K562 (cell line): ENCODE results near the gene IMMP2L. TPM values are rescaled to one million over a fixed set of nuclear protein-coding genes. Genes with fewer than 3 reads are reported as not detected.

ENCODE experiments used
- ATAC-seq: fragments of 200-7000 bp; cut with Tn5 transposase; 3 replicates; pipeline ENCODE4 v1.9.1; 2020; ENCODE audit warnings: moderate library complexity
- BruUV-seq: library from RNA; stranded (reverse); fragments of 400-500 nt; replicated peaks from 2 replicates; lab custom pipeline; 2021; lab: Mats Ljungman, UMichigan
- CTCF ChIA-PET: fragments of 300-600 bp; formaldehyde crosslinking; extraction: SDS; loops from one replicate; lab custom pipeline; 2021; ENCODE audit warnings: low intra/inter-chr PET ratio; lab: Yijun Ruan, JAX
- POLR2A ChIA-PET: fragments of 300-600, 350-650 bp; sonication (Branson Sonifier 250); formaldehyde crosslinking; extraction: SDS; loops from one replicate; lab custom pipeline; 2021; ENCODE audit warnings: antibody characterized with exemption, inconsistent platforms; lab: Yijun Ruan, JAX
- DNase-seq, 4 experiments: peaks; one replicate each; pipeline versions ENCODE4 v3.0.0 to v3.0.0-alpha.2; 2011 to 2018; ENCODE audit warnings: low spot score in 3 of 4, mixed read lengths in 3 of 4; ENCODE audit errors: extremely low read depth in 1 of 4
- FAIRE-seq: peaks from 2 replicates; lab custom pipeline; 2011; peaks lifted over from hg19 to GRCh38; lab: Jason Lieb, UNC
- H2AFZ ChIP-seq: 2 replicates; pipeline ENCODE4 v1.6.0; 2011; ENCODE audit warnings: low read depth, low read length, control low read depth, inconsistent platforms
- H3K27ac ChIP-seq: fragments of 200-600 bp; 3 replicates; pipeline ENCODE4 v1.8.0; 2011; ENCODE audit warnings: low read depth, mild to moderate bottlenecking, control low read depth, inconsistent platforms, low read length, moderate library complexity, mixed read lengths; ENCODE audit errors: extremely low read depth
- H3K27me3 ChIP-seq, 2 experiments: fragments of 300-600 bp in 1 of 2; 2 replicates in 1 of 2; 3 replicates in 1 of 2; pipeline versions ENCODE4 v1.6.0 to v1.8.0; 2011; ENCODE audit warnings: inconsistent platforms in 2 of 2, low read length in 2 of 2, mild to moderate bottlenecking in 1 of 2, mixed read lengths in 1 of 2, moderate library complexity in 1 of 2; ENCODE audit not compliant: control insufficient read depth in 2 of 2, insufficient read depth in 2 of 2
- H3K36me3 ChIP-seq: fragments of 300-600 bp; 3 replicates; pipeline ENCODE4 v1.8.0; 2011; ENCODE audit warnings: mild to moderate bottlenecking, low read length, inconsistent platforms; ENCODE audit not compliant: control insufficient read depth, insufficient read depth
- H3K4me1 ChIP-seq, 2 experiments: fragments of 200-600 bp in 1 of 2; replicated peaks in 1 of 2; 2 replicates in 1 of 2; 3 replicates in 1 of 2; pipeline versions ENCODE4 v1.5.1 to v1.8.0; 2011; ENCODE audit warnings: inconsistent platforms in 2 of 2, low read length in 2 of 2, mild to moderate bottlenecking in 1 of 2, mixed read lengths in 1 of 2, moderate library complexity in 1 of 2; ENCODE audit not compliant: control insufficient read depth in 2 of 2, insufficient read depth in 2 of 2
- H3K4me2 ChIP-seq: 2 replicates; pipeline ENCODE4 v1.6.1; 2011; ENCODE audit warnings: low read length, control low read depth, inconsistent platforms, mixed read lengths; ENCODE audit not compliant: insufficient read depth
- H3K4me3 ChIP-seq: fragments of 200-600 bp; sonication (generic), shearing (Covaris generic); 2 replicates; pipeline ENCODE4 v1.5.1; 2016; ENCODE audit warnings: control low read depth, inconsistent platforms
- H3K79me2 ChIP-seq: fragments of 200-600 bp; 3 replicates; pipeline ENCODE4 v1.8.0; 2011; ENCODE audit warnings: low read length, inconsistent platforms; ENCODE audit not compliant: control insufficient read depth, insufficient read depth
- H3K9ac ChIP-seq, 2 experiments: 2 replicates each; pipeline versions ENCODE4 v1.6.0 to v1.6.1; 2011; ENCODE audit warnings: low read depth in 2 of 2, low read length in 2 of 2, control low read depth in 1 of 2, inconsistent platforms in 1 of 2, mild to moderate bottlenecking in 1 of 2, mixed read lengths in 1 of 2; ENCODE audit not compliant: insufficient read depth in 1 of 2
- H3K9me1 ChIP-seq: one replicate; pipeline ENCODE4 v1.6.0; 2011; ENCODE audit warnings: inconsistent platforms, mild to moderate bottlenecking, low read length, moderate library complexity; ENCODE audit not compliant: control insufficient read depth, insufficient read depth
- H3K9me3 ChIP-seq: replicated peaks from 2 replicates; pipeline ENCODE4 v1.5.1; 2011; ENCODE audit warnings: low read depth, low read length, inconsistent platforms; ENCODE audit not compliant: control insufficient read depth, insufficient read depth
- H4K20me1 ChIP-seq: replicated peaks from 2 replicates; pipeline ENCODE4 v1.6.1; 2011; ENCODE audit warnings: low read length, inconsistent platforms, mixed read lengths; ENCODE audit not compliant: control insufficient read depth, insufficient read depth
- BCL6 ChIP-seq: fragments of 250-450 bp; sonication (Bioruptor Pico); IDR thresholded peaks from 2 replicates; pipeline ENCODE4 v1.4.0; 2020
- CBFA2T3 ChIP-seq: fragments of 450-650 bp; IDR thresholded peaks from 2 replicates; pipeline ENCODE4 v1.6.1; 2017
- E2F3 ChIP-seq: fragments of 250-450 bp; sonication (Bioruptor Pico); IDR thresholded peaks from 2 replicates; pipeline ENCODE4 v1.4.0; 2020; ENCODE audit warnings: mild to moderate bottlenecking
- ELF1 ChIP-seq: fragments of 200-800 bp; sonication (Bioruptor generic); IDR thresholded peaks from 2 replicates; pipeline ENCODE4 v1.6.1; 2016; ENCODE audit warnings: missing genetic modification characterization, missing compliant biosample characterization
- IRF2 ChIP-seq: sonication (generic); formaldehyde crosslinking; IDR thresholded peaks from 2 replicates; pipeline ENCODE4 v1.8.1; 2022; ENCODE audit warnings: mild to moderate bottlenecking, missing genetic modification reagents
- KAT8 ChIP-seq: fragments of 450-650 bp; IDR thresholded peaks from 2 replicates; pipeline ENCODE4 v1.6.1; 2016; ENCODE audit warnings: low read depth, mild to moderate bottlenecking
- NR2F6 ChIP-seq: fragments of 450-650 bp; formaldehyde crosslinking; IDR thresholded peaks from 2 replicates; pipeline ENCODE4 v1.4.0; 2020; ENCODE audit warnings: mild to moderate bottlenecking
- NR3C1 ChIP-seq: sonication (generic); formaldehyde crosslinking; IDR thresholded peaks from 2 replicates; pipeline ENCODE4 v1.8.1; 2022; ENCODE audit warnings: missing genetic modification reagents
- SMARCA4 ChIP-seq: fragments of 450-650 bp; IDR thresholded peaks from 2 replicates; pipeline ENCODE4 v1.6.1; 2016
- TAF7 ChIP-seq: fragments of 450-650 bp; IDR thresholded peaks from 2 replicates; pipeline ENCODE4 v1.6.1; 2016; ENCODE audit warnings: missing genetic modification characterization, missing compliant biosample characterization
- ZC3H8 ChIP-seq: fragments of 450-650 bp; IDR thresholded peaks from 2 replicates; pipeline ENCODE4 v1.6.1; 2017
- ZNF584 ChIP-seq: fragments of 200-800 bp; sonication (Bioruptor generic); IDR thresholded peaks from 2 replicates; pipeline ENCODE4 v1.6.1; 2016; ENCODE audit warnings: low read depth, mild to moderate bottlenecking, missing genetic modification characterization, missing compliant biosample characterization
- ZNF75A ChIP-seq: fragments of 450-650 bp; formaldehyde crosslinking; IDR thresholded peaks from 2 replicates; pipeline ENCODE4 v1.4.0; 2020; ENCODE audit warnings: mild to moderate bottlenecking
- WGBS: fragments of 100-300 bp; shearing (Covaris generic); methylation state at CpG from one replicate; pipeline ENCODE4 v1.1.6; 2016; ENCODE audit warnings: low coverage, mixed read lengths; ENCODE audit not compliant: insufficient coverage; ENCODE audit errors: missing lambda C conversion rate; 5-methylcytosine and 5-hydroxymethylcytosine counted together
- in situ Hi-C: fragments of 300-500 bp; cut with MboI; formaldehyde crosslinking; loops from 4 replicates; pipeline ENCODE4 v1.15.0; 2018; ENCODE audit warnings: inconsistent platforms, mixed read lengths
- intact Hi-C: fragments of 100-400 bp; cut with micrococcal nuclease; formaldehyde crosslinking; loops from 2 replicates; pipeline ENCODE4 v1.14.2; 2022
- polyA plus RNA-seq, 8 experiments: library from polyadenylated mRNA; depleted of rRNA in 4 of 8; stranded (reverse) in 5 of 8; unstranded in 3 of 8; fragments of >200 nt; fragmentation: Nextera tagmentation in 2 of 8; fragmentation: Illumina TruSeq in 1 of 8; extraction: Ambion mirVana in 2 of 8; extraction: Trizol in 1 of 8; gene quantifications; 2 replicates each; pipeline versions ENCODE4 v1.2.1 to v1.2.3, GENCODE V29; 2011 to 2014; ENCODE audit warnings: inconsistent platforms in 1 of 8, missing spikeins in 1 of 8
- total RNA-seq, 7 experiments: library from RNA; depleted of rRNA in 6 of 7; stranded (reverse); fragments of >200 nt in 6 of 7; fragmentation: Illumina TruSeq in 2 of 7; extraction: Trizol in 2 of 7; gene quantifications; 2 replicates each; pipeline versions ENCODE4 v1.2.1 to v1.2.3, GENCODE V29; 2011 to 2021; ENCODE audit warnings: low replicate concordance in 1 of 7
- TF ChIP-seq, protein P1 (sequence below): IDR thresholded peaks from 3 replicates; pipeline ENCODE4 v1.6.1; 2011; ENCODE audit warnings: borderline replicate concordance, mild to moderate bottlenecking, moderate library complexity; ENCODE audit not compliant: insufficient read length; ENCODE audit errors: extremely low read depth
- TF ChIP-seq, protein P2 (sequence below): fragments of 450-650 bp; IDR thresholded peaks from 2 replicates; pipeline ENCODE4 v1.6.1; 2016; ENCODE audit warnings: borderline replicate concordance
- TF ChIP-seq, protein P3 (sequence below): fragments of 200-800 bp; sonication (Bioruptor generic); IDR thresholded peaks from 2 replicates; pipeline ENCODE4 v1.6.1; 2017; ENCODE audit warnings: missing genetic modification characterization, missing compliant biosample characterization

Gene IMMP2L
- total and polyA plus RNA-seq, 9 of the 15 experiments (the other 6 are each of a cell fraction or from before 2014, with no cell fraction given), result 29.7 to 116 (median 53.0) TPM

DNA sequence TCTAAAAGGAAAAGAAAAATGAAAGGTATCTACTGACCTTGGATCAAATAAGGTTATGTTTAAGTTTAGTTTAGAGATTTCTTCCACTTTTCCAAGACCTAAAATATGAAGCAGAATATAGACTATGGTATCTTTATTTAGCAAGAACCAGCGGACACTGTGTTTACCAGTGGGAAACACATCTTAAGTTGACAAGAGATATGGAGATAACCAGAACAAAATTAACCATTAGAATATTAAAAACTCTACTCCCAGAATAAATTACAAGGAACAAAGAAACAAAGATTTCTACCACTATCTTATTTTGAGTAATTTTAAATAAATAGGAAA lies 86.9 kb downstream of the IMMP2L start (continued):
- TF ChIP-seq, protein P1, sequence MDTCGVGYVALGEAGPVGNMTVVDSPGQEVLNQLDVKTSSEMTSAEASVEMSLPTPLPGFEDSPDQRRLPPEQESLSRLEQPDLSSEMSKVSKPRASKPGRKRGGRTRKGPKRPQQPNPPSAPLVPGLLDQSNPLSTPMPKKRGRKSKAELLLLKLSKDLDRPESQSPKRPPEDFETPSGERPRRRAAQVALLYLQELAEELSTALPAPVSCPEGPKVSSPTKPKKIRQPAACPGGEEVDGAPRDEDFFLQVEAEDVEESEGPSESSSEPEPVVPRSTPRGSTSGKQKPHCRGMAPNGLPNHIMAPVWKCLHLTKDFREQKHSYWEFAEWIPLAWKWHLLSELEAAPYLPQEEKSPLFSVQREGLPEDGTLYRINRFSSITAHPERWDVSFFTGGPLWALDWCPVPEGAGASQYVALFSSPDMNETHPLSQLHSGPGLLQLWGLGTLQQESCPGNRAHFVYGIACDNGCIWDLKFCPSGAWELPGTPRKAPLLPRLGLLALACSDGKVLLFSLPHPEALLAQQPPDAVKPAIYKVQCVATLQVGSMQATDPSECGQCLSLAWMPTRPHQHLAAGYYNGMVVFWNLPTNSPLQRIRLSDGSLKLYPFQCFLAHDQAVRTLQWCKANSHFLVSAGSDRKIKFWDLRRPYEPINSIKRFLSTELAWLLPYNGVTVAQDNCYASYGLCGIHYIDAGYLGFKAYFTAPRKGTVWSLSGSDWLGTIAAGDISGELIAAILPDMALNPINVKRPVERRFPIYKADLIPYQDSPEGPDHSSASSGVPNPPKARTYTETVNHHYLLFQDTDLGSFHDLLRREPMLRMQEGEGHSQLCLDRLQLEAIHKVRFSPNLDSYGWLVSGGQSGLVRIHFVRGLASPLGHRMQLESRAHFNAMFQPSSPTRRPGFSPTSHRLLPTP, result no peak
- no peak for TF ChIP-seq NR2F6 (CRISPR knock-in tag)
- no peak for TF ChIP-seq IRF2 (CRISPR knock-in tag)
- TF ChIP-seq CBFA2T3, result no peak

DNA sequence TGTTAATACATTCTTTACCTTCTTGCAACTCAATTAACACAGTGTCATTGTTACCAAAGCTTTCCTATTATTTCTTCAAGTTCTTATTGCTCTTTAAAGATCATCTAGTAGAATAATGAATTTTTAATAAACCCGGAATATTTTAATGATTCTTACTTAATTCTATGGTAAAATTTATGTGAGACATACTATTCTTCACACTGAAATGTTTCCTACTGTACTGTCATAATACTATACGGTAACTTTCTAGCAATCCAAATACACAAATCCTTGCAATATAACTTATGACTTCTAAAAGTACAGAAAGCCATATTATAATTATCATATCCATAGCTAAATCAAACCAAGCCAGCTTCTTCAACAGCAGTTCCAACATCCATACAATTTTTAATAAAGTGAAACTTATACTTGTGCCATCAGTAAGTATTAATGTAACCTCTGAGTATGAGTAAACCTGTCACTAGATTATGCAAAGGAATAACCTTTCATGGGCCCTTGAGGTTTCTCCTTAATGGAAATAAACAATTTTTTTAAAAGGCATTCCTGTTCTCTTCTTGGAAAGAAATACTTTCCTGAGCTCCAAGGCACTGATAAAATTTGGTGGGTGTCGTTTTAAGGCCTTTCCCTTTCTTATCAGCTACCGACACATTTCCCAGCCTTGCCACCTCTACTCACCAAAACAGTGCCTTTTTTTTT lies 87.4 kb downstream of the IMMP2L start:
- POLR2A ChIA-PET, result interaction anchor here (0.6 to 1.4 kb wide), 4 partner anchors 10 to 159 kb away, joined by 3 to 5 read pairs (median 4); no protein-coding TSS in a partner anchor
- no peaks in the 10 kb centered on the region for H3K9me1 ChIP-seq
- CTCF ChIA-PET, result no interaction called here
- peaks cover 10% of the 10 kb centered on the region; the same call in 1 of the 3 replicates for H3K79me2 ChIP-seq
- intact Hi-C loops (loop anchor here (1.0 to 5.0 kb wide), 3 partner anchors 37 to 248 kb away; no protein-coding TSS in a partner anchor), in situ Hi-C loops (loop anchor here (5.0 kb wide), 1 partner anchor 383 kb away; the partner anchor contains the start of gene LRRN3)
- no peaks in the 10 kb centered on the region for H3K27me3 ChIP-seq
- peak overlapping the region in 1 of 2 experiments; percentile 48; a peak in 2 of 4 replicates for H3K9ac ChIP-seq
- peaks cover 6 to 47% of the 10 kb centered on the region in 2 experiments; a peak in 4 of 5 replicates for H3K4me1 ChIP-seq
- H4K20me1 ChIP-seq, result no peaks in the 10 kb centered on the region
- peaks cover 18% of the 10 kb centered on the region for H3K9me3 ChIP-seq
- H3K4me3 ChIP-seq, result no peak overlapping the region
- FAIRE-seq (peak; percentile 85), ATAC-seq (peak; percentile 78), DNase-seq (peak; percentile 77 to 94 (median 88))
- H3K27ac ChIP-seq, result peak overlapping the region; percentile 68
- peak overlapping the region; percentile 47 for H3K4me2 ChIP-seq
- H3K36me3 ChIP-seq, result peaks cover 26% of the 10 kb centered on the region; the same call in 2 of the 3 replicates
- 0% methylated on average over 4 of the region's 4 CpGs for WGBS
- H2AFZ ChIP-seq, result peak overlapping the region; percentile 46; the same call in 1 of the 2 replicates
- BruUV-seq, result no TSS peak
- no peak for TF ChIP-seq ZNF75A (CRISPR knock-in tag)
- TF ChIP-seq NR3C1 (CRISPR knock-in tag), result no peak
- peak; percentile 100 for TF ChIP-seq SMARCA4
- no peak for TF ChIP-seq TAF7 (tag)
- TF ChIP-seq KAT8, result no peak
- TF ChIP-seq E2F3 (CRISPR knock-in tag), result no peak
- no peak for TF ChIP-seq ELF1
- TF ChIP-seq, protein P2, sequence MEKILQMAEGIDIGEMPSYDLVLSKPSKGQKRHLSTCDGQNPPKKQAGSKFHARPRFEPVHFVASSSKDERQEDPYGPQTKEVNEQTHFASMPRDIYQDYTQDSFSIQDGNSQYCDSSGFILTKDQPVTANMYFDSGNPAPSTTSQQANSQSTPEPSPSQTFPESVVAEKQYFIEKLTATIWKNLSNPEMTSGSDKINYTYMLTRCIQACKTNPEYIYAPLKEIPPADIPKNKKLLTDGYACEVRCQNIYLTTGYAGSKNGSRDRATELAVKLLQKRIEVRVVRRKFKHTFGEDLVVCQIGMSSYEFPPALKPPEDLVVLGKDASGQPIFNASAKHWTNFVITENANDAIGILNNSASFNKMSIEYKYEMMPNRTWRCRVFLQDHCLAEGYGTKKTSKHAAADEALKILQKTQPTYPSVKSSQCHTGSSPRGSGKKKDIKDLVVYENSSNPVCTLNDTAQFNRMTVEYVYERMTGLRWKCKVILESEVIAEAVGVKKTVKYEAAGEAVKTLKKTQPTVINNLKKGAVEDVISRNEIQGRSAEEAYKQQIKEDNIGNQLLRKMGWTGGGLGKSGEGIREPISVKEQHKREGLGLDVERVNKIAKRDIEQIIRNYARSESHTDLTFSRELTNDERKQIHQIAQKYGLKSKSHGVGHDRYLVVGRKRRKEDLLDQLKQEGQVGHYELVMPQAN, result no peak
- TF ChIP-seq BCL6, result no peak
- TF ChIP-seq, protein P3, sequence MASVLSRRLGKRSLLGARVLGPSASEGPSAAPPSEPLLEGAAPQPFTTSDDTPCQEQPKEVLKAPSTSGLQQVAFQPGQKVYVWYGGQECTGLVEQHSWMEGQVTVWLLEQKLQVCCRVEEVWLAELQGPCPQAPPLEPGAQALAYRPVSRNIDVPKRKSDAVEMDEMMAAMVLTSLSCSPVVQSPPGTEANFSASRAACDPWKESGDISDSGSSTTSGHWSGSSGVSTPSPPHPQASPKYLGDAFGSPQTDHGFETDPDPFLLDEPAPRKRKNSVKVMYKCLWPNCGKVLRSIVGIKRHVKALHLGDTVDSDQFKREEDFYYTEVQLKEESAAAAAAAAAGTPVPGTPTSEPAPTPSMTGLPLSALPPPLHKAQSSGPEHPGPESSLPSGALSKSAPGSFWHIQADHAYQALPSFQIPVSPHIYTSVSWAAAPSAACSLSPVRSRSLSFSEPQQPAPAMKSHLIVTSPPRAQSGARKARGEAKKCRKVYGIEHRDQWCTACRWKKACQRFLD (CRISPR knock-in tag), result peak; percentile 27; the same call in 1 of the 2 replicates
- no peak for TF ChIP-seq ZC3H8
- no peak for TF ChIP-seq ZNF584 (CRISPR knock-in tag)
